Caco-2 (cell line): ENCODE measurements around the gene ALDH3A2. TPM values are rescaled to one million over a fixed set of nuclear protein-coding genes. Genes with fewer than 3 reads are reported as not detected.

Experiments
- BruUV-seq: library from RNA; stranded (reverse); fragments of 400-500 nt; replicated peaks from 2 replicates; lab custom pipeline; 2021; lab: Mats Ljungman, UMichigan
- CTCF ChIA-PET: fragments of 300-600 bp; sonication (Branson Sonifier 250); formaldehyde crosslinking; loops from one replicate; lab custom pipeline; 2022; ENCODE audit warnings: antibody characterized with exemption; lab: Charles Lee
- POLR2A ChIA-PET: fragments of 300-600 bp; sonication (Branson Sonifier 250); formaldehyde crosslinking; loops from one replicate; lab custom pipeline; 2022; ENCODE audit warnings: antibody characterized with exemption; lab: Charles Lee
- DNase-seq, 2 experiments: peaks; one replicate each; pipeline versions ENCODE4 v3.0.0 to v3.0.0-alpha.2; 2020 to 2022
- H3K27me3 ChIP-seq: replicated peaks from 2 replicates; pipeline ENCODE4 v1.6.0; 2011; ENCODE audit warnings: low read length; ENCODE audit not compliant: control insufficient read depth, insufficient read depth
- H3K36me3 ChIP-seq: 2 replicates; pipeline ENCODE4 v1.5.1; 2011; ENCODE audit warnings: low read length; ENCODE audit not compliant: control insufficient read depth, insufficient read depth
- H3K4me1 ChIP-seq: fragments of 250-450 bp; sonication (Bioruptor Pico); 2 replicates; pipeline ENCODE4 v1.5.1; 2020; ENCODE audit warnings: mild to moderate bottlenecking
- H3K4me3 ChIP-seq: 2 replicates; pipeline ENCODE4 v1.5.1; 2011; ENCODE audit warnings: low read depth, mild to moderate bottlenecking, control low read depth, low read length
- H3K9me3 ChIP-seq: fragments of 250-450 bp; sonication (Bioruptor Pico); 2 replicates; pipeline ENCODE4 v1.5.1; 2020; ENCODE audit warnings: mild to moderate bottlenecking, moderate library complexity
- H3K27ac Mint-ChIP-seq: one replicate; pipeline ENCODE4 v1.8.0; 2022; ENCODE audit warnings: mixed read lengths; ENCODE audit not compliant: unreplicated experiment
- H3K27me3 Mint-ChIP-seq: one replicate; pipeline ENCODE4 v1.8.0; 2022; ENCODE audit warnings: mixed read lengths; ENCODE audit not compliant: insufficient read depth, unreplicated experiment
- H3K36me3 Mint-ChIP-seq: one replicate; pipeline ENCODE4 v1.8.0; 2022; ENCODE audit warnings: mild to moderate bottlenecking, mixed read lengths; ENCODE audit not compliant: insufficient read depth, unreplicated experiment
- H3K4me1 Mint-ChIP-seq: one replicate; pipeline ENCODE4 v1.8.0; 2022; ENCODE audit warnings: low read depth, mixed read lengths; ENCODE audit not compliant: unreplicated experiment
- H3K4me3 Mint-ChIP-seq: one replicate; pipeline ENCODE4 v1.8.0; 2022; ENCODE audit warnings: mild to moderate bottlenecking, moderate library complexity, mixed read lengths; ENCODE audit not compliant: unreplicated experiment
- H3K9me3 Mint-ChIP-seq: one replicate; pipeline ENCODE4 v1.8.0; 2022; ENCODE audit warnings: mixed read lengths; ENCODE audit not compliant: unreplicated experiment
- CTCF ChIP-seq, 2 experiments: fragments of 200-600 bp in 1 of 2; IDR thresholded peaks; 1 replicate in 1 of 2; 2 replicates in 1 of 2; pipeline versions ENCODE4 v1.5.1 to v1.8.0; 2011 to 2022; ENCODE audit warnings: antibody characterized with exemption in 1 of 2, control low read depth in 1 of 2, inconsistent platforms in 1 of 2, low read depth in 1 of 2, low read length in 1 of 2, mild to moderate bottlenecking in 1 of 2, moderate library complexity in 1 of 2; ENCODE audit not compliant: insufficient read depth in 1 of 2, severe bottlenecking in 1 of 2, unreplicated experiment in 1 of 2
- intact Hi-C: fragments of 100-400 bp; cut with micrococcal nuclease; formaldehyde crosslinking; loops from one replicate; pipeline ENCODE4 v1.10.0; 2022; ENCODE audit not compliant: unreplicated experiment
- total RNA-seq: library from RNA; stranded (reverse); gene quantifications from 2 replicates; pipeline ENCODE4 v1.2.3, GENCODE V29; 2022

The ALDH3A2 gene
- total RNA-seq, 1 experiment from 2014 or later: 84.0 TPM

- no peaks in the 10 kb centered on the region for H3K36me3 Mint-ChIP-seq
- H3K9me3 ChIP-seq: no peaks in the 10 kb centered on the region
- POLR2A ChIA-PET: interaction anchor here (0.6 kb wide), 1 partner anchor 41 kb away, joined by 3 read pairs; no protein-coding TSS in a partner anchor
- no peaks in the 10 kb centered on the region for H3K27me3 ChIP-seq
- peak within 1 kb of the TSS; percentile 40 for H3K27ac Mint-ChIP-seq
- H3K4me1 Mint-ChIP-seq: peaks cover 12% of the 10 kb centered on the region
- no peaks in the 10 kb centered on the region for H3K27me3 Mint-ChIP-seq
- intact Hi-C loops: loop anchor here (5.0 kb wide), 1 partner anchor 51 kb away; no protein-coding TSS in a partner anchor
- no peak within 1 kb of the TSS for H3K4me3 Mint-ChIP-seq
- BruUV-seq: no TSS peak
- DNase-seq: peak in 1 of 2 experiments; percentile 35
- no peaks in the 10 kb centered on the region for H3K9me3 Mint-ChIP-seq
- no peaks in the 10 kb centered on the region for H3K36me3 ChIP-seq
- no peak for TF ChIP-seq CTCF (IDR thresholded peaks at IDR 0.05; ENCODE audit: insufficient read depth in 1 of 2, low read depth in 1 of 2, low read length in 1 of 2, severe bottlenecking in 1 of 2, unreplicated experiment in 1 of 2)
- peaks cover 44% of the 10 kb centered on the region for H3K4me1 ChIP-seq
- no peak within 1 kb of the TSS for H3K4me3 ChIP-seq
- CTCF ChIA-PET: interaction anchor here (0.7 to 1.6 kb wide), 2 partner anchors 46 to 110 kb away, joined by 5 read pairs; no protein-coding TSS in a partner anchor
These were observed 67.8 kb downstream of the ALDH3A2 start, which contains the start of gene SLC47A2 for GRCh38 chr17:19716108-19717030. TSS of gene SLC47A2 (minus strand) at chr17:19716584. CDS start at chr17:19716555, 29 bp downstream.

DNA sequence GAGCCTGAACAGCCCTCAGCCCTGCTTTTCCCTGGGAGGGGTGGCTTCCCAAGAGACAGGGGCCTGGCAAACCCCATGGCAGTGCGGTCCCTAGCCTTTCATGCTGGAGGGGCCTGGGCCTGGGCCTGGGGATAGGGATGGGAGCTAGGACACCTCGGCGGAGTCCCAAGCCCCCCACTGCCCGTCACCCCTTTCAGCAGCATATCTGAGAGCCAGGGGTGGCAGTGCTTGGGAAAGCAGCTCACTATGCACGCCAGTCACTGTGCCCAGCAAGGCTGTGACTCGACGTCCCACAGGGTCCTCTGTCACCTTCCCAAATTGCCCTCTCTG is 68.4 kb downstream of the ALDH3A2 start:
- Histone ChIP-seq H3K4me3 (no peak overlapping the region), H3K9me3 (no peaks in the 10 kb centered on the region), H3K36me3 (no peaks in the 10 kb centered on the region), H3K27me3 (no peaks in the 10 kb centered on the region), H3K4me1 (peaks cover 44% of the 10 kb centered on the region)
- no peaks in the 10 kb centered on the region for H3K9me3 Mint-ChIP-seq
- no peaks in the 10 kb centered on the region for H3K27me3 Mint-ChIP-seq
- no TSS peak for BruUV-seq
- H3K4me3 Mint-ChIP-seq: no peak overlapping the region
- POLR2A ChIA-PET: no interaction called here
- no peak for DNase-seq
- intact Hi-C loops: loop anchor here (5.0 kb wide), 1 partner anchor 50 kb away; no protein-coding TSS in a partner anchor
- peaks cover 12% of the 10 kb centered on the region for H3K4me1 Mint-ChIP-seq
- CTCF ChIA-PET: interaction anchor here (1.6 kb wide), 1 partner anchor 45 kb away, joined by 5 read pairs; no protein-coding TSS in a partner anchor
- peak overlapping the region; percentile 40 for H3K27ac Mint-ChIP-seq
- TF ChIP-seq CTCF (IDR thresholded peaks at IDR 0.05; ENCODE audit: insufficient read depth in 1 of 2, low read depth in 1 of 2, low read length in 1 of 2, severe bottlenecking in 1 of 2, unreplicated experiment in 1 of 2): no peak
- no peaks in the 10 kb centered on the region for H3K36me3 Mint-ChIP-seq

- peak in 1 of 2 experiments; percentile 35 for DNase-seq
- intact Hi-C loops: loop anchor here (5.0 kb wide), 1 partner anchor 50 kb away; no protein-coding TSS in a partner anchor
- H3K27me3 Mint-ChIP-seq: no peaks in the 10 kb centered on the region
- H3K27ac Mint-ChIP-seq: peak overlapping the region; percentile 40
- Histone ChIP-seq H3K4me1 (peaks cover 44% of the 10 kb centered on the region), H3K4me3 (no peak overlapping the region), H3K27me3 (no peaks in the 10 kb centered on the region), H3K9me3 (no peaks in the 10 kb centered on the region), H3K36me3 (no peaks in the 10 kb centered on the region)
- TF ChIP-seq CTCF (IDR thresholded peaks at IDR 0.05; ENCODE audit: insufficient read depth in 1 of 2, low read depth in 1 of 2, low read length in 1 of 2, severe bottlenecking in 1 of 2, unreplicated experiment in 1 of 2): no peak
- H3K36me3 Mint-ChIP-seq: no peaks in the 10 kb centered on the region
- peaks cover 12% of the 10 kb centered on the region for H3K4me1 Mint-ChIP-seq
- ChIA-PET CTCF (interaction anchor here (1.6 kb wide), 1 partner anchor 45 kb away, joined by 5 read pairs; no protein-coding TSS in a partner anchor), POLR2A (no interaction called here)
- no TSS peak for BruUV-seq
- no peaks in the 10 kb centered on the region for H3K9me3 Mint-ChIP-seq
- no peak overlapping the region for H3K4me3 Mint-ChIP-seq
These were observed 68.9 kb downstream of the ALDH3A2 start for GRCh38 chr17:19717411-19717908.
